MV-4-11 (cell line): ENCODE data around the gene RCBTB2.
A peak's percentile ranks its signal among the peaks of the same experiment; 100 is the strongest.

Source experiments
- DNase-seq: peaks from one replicate; lab custom pipeline; 2025; lab: John Stamatoyannopoulos, UW

RCBTB2 gene

GRCh38 chr13:48531416-48532255 lies 1.2 kb downstream of the RCBTB2 start:
- DNase-seq = no peak

- no peak for DNase-seq
Observed at GRCh38 chr13:48530833-48531232, 2.0 kb downstream of the RCBTB2 start.

GRCh38 chr13:48528720-48529119 lies 4.2 kb downstream of the RCBTB2 start:
- no peak for DNase-seq

GRCh38 chr13:48527955-48528354 lies 4.9 kb downstream of the RCBTB2 start:
- no peak for DNase-seq

GRCh38 chr13:48526286-48526685 lies 6.6 kb downstream of the RCBTB2 start:
- DNase-seq = no peak

- DNase-seq = no peak
Observed at GRCh38 chr13:48518083-48518482, 14.8 kb downstream of the RCBTB2 start.

- DNase-seq = no peak
Observed at GRCh38 chr13:48515732-48516131, 17.1 kb downstream of the RCBTB2 start.

- DNase-seq = no peak
Observed at GRCh38 chr13:48514793-48515192, 18.1 kb downstream of the RCBTB2 start.

GRCh38 chr13:48511621-48512230 lies 21.2 kb downstream of the RCBTB2 start:
- no peak for DNase-seq

GRCh38 chr13:48510698-48511097 lies 22.2 kb downstream of the RCBTB2 start:
- DNase-seq = no peak

- DNase-seq = no peak
Observed at GRCh38 chr13:48508011-48508410, 24.9 kb downstream of the RCBTB2 start.

- no peak for DNase-seq
Observed at GRCh38 chr13:48507021-48507420, 25.9 kb downstream of the RCBTB2 start.

- DNase-seq = no peak
Observed at GRCh38 chr13:48506092-48506701, 26.7 kb downstream of the RCBTB2 start.

- peak; percentile 84 for DNase-seq
Observed at GRCh38 chr13:48505597-48506091, 27.2 kb downstream of the RCBTB2 start.

GRCh38 chr13:48505012-48505411 lies 27.9 kb downstream of the RCBTB2 start:
- DNase-seq = no peak

GRCh38 chr13:48504606-48505005 lies 28.3 kb downstream of the RCBTB2 start:
- DNase-seq = no peak

- DNase-seq = no peak
Observed at GRCh38 chr13:48502601-48503319, 30.1 kb downstream of the RCBTB2 start.

GRCh38 chr13:48501705-48502104 lies 31.2 kb downstream of the RCBTB2 start:
- DNase-seq = peak; percentile 31

GRCh38 chr13:48500652-48501197 lies 32.2 kb downstream of the RCBTB2 start:
- DNase-seq = peak; percentile 99

GRCh38 chr13:48497669-48498068 lies 35.2 kb downstream of the RCBTB2 start:
- no peak for DNase-seq

GRCh38 chr13:48496271-48497161 lies 36.4 kb downstream of the RCBTB2 start:
- DNase-seq = no peak
